Progenitor cell of endocrine pancreas (in vitro differentiated cells): Measurements from ENCODE around the gene ADGRA3. TPM values are rescaled to one million over a fixed set of nuclear protein-coding genes. Genes with fewer than 3 reads are reported as not detected.

Experiments
- DNase-seq: peaks from one replicate; pipeline ENCODE4 v3.0.0; 2021; ENCODE audit warnings: low spot score; ENCODE audit not compliant: unreplicated experiment
- H3K27ac Mint-ChIP-seq: 2 replicates; pipeline ENCODE4 v1.8.0; 2021; ENCODE audit warnings: mild to moderate bottlenecking, moderate library complexity, mixed read lengths
- H3K27me3 Mint-ChIP-seq: 2 replicates; pipeline ENCODE4 v1.8.0; 2021; ENCODE audit warnings: mixed read lengths
- H3K36me3 Mint-ChIP-seq: 2 replicates; pipeline ENCODE4 v1.8.0; 2022; ENCODE audit warnings: mixed read lengths; ENCODE audit not compliant: insufficient read depth
- H3K4me1 Mint-ChIP-seq: 2 replicates; pipeline ENCODE4 v1.8.0; 2021; ENCODE audit warnings: low read depth, mixed read lengths
- H3K4me3 Mint-ChIP-seq: 2 replicates; pipeline ENCODE4 v1.8.0; 2021; ENCODE audit warnings: low read depth, mild to moderate bottlenecking, moderate library complexity, mixed read lengths
- H3K9me3 Mint-ChIP-seq: 2 replicates; pipeline ENCODE4 v1.8.0; 2021; ENCODE audit warnings: low read depth, mixed read lengths
- CTCF ChIP-seq: fragments of 200-600 bp; sonication (generic); IDR thresholded peaks from one replicate; pipeline ENCODE4 v1.5.0; 2021; ENCODE audit warnings: antibody characterized with exemption, mild to moderate bottlenecking; ENCODE audit not compliant: unreplicated experiment
- total RNA-seq: library from RNA; stranded (reverse); gene quantifications from 2 replicates; pipeline ENCODE4 v1.2.1, GENCODE V29; 2021

The ADGRA3 gene
- total RNA-seq, 1 donor from 2014 or later, result 127 TPM

- Mint-ChIP-seq H3K4me1 (peaks cover 49% of the 10 kb centered on the region), H3K4me3 (no peak overlapping the region), H3K27ac (peak overlapping the region; percentile 84), H3K9me3 (no peaks in the 10 kb centered on the region), H3K36me3 (peaks cover 10% of the 10 kb centered on the region), H3K27me3 (no peaks in the 10 kb centered on the region)
- no peak for DNase-seq
- no peak for TF ChIP-seq CTCF
These were observed 33.4 kb downstream of the ADGRA3 start for GRCh38 chr4:22482250-22483127.

GRCh38 chr4:22480675-22481327 is 35.1 kb downstream of the ADGRA3 start:
- peaks cover 38% of the 10 kb centered on the region for H3K4me1 Mint-ChIP-seq

GRCh38 chr4:22478426-22478825 is 37.4 kb downstream of the ADGRA3 start:
- H3K27me3 Mint-ChIP-seq, result no peaks in the 10 kb centered on the region
- peaks cover 5% of the 10 kb centered on the region for H3K9me3 Mint-ChIP-seq
- DNase-seq, result no peak
- peaks cover 22% of the 10 kb centered on the region for H3K36me3 Mint-ChIP-seq
- H3K4me1 Mint-ChIP-seq, result peaks cover 38% of the 10 kb centered on the region
- no peak overlapping the region for H3K4me3 Mint-ChIP-seq
- no peak for TF ChIP-seq CTCF
- no peak overlapping the region for H3K27ac Mint-ChIP-seq

More at GRCh38 chr4:22480675-22481327, 35.1 kb downstream of the ADGRA3 start:
- Mint-ChIP-seq H3K9me3 (peaks cover 4% of the 10 kb centered on the region), H3K27me3 (no peaks in the 10 kb centered on the region), H3K27ac (peak overlapping the region; percentile 19), H3K36me3 (peaks cover 14% of the 10 kb centered on the region), H3K4me3 (no peak overlapping the region)
- no peak for TF ChIP-seq CTCF
- DNase-seq, result no peak

GRCh38 chr4:22477813-22478182 is 38.1 kb downstream of the ADGRA3 start:
- Mint-ChIP-seq H3K36me3 (peaks cover 22% of the 10 kb centered on the region), H3K4me1 (peaks cover 32% of the 10 kb centered on the region), H3K9me3 (peaks cover 5% of the 10 kb centered on the region), H3K4me3 (no peak overlapping the region), H3K27me3 (no peaks in the 10 kb centered on the region), H3K27ac (no peak overlapping the region)
- TF ChIP-seq CTCF, result no peak
- no peak for DNase-seq

- Mint-ChIP-seq H3K4me3 (no peak overlapping the region), H3K9me3 (peaks cover 5% of the 10 kb centered on the region), H3K27ac (no peak overlapping the region), H3K36me3 (peaks cover 24% of the 10 kb centered on the region), H3K4me1 (peaks cover 32% of the 10 kb centered on the region), H3K27me3 (no peaks in the 10 kb centered on the region)
- DNase-seq, result no peak
- no peak for TF ChIP-seq CTCF
These were observed 38.6 kb downstream of the ADGRA3 start for GRCh38 chr4:22477136-22477812.
